ENCODE measurements around the gene RASGRP1.

DNA sequence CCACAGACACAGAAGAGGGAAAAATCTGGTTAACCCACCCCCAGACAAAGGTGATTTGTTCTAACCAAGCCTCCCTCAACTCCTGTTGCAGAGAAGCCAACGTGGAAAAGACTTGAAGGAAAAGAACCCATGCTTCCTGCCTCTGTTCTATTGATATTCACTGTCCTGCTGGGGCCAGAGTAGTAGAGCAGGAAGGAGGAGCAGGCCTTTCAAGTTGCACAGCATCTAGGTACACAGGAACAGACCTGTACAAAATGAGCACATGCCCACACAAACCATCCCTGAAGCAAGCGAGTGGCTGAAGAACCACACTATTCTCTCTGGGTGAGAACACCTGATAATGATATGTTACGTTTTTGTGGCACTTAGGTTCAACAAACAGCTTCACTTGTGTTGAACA, 29.9 kb downstream of the RASGRP1 start:
- TF ChIP-seq CTCF (IDR thresholded peaks at IDR 0.05; ENCODE audit: insufficient read depth, low read length) (no peak), GABPA (IDR thresholded peaks at IDR 0.05; ENCODE audit: low read depth) (no peak), POLR2AphosphoS5 (IDR thresholded peaks at IDR 0.05; ENCODE audit: low read depth) (no peak)

All from HL-60 (cell line).